ENCODE data around the gene CRIP2. TPM values are rescaled to one million over a fixed set of nuclear protein-coding genes. Genes with fewer than 3 reads are reported as not detected.
A peak's percentile ranks its signal among the peaks of the same experiment; 100 is the strongest.

The CRIP2 gene, protein sequence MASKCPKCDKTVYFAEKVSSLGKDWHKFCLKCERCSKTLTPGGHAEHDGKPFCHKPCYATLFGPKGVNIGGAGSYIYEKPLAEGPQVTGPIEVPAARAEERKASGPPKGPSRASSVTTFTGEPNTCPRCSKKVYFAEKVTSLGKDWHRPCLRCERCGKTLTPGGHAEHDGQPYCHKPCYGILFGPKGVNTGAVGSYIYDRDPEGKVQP
- total RNA-seq: 10 to 100 TPM in 1 of 2 donors, 1 to 10 TPM in 1; 4.3 to 10.9 TPM
- 10 to 100 TPM; 30.6 to 40.0 TPM for polyA plus RNA-seq

DNA sequence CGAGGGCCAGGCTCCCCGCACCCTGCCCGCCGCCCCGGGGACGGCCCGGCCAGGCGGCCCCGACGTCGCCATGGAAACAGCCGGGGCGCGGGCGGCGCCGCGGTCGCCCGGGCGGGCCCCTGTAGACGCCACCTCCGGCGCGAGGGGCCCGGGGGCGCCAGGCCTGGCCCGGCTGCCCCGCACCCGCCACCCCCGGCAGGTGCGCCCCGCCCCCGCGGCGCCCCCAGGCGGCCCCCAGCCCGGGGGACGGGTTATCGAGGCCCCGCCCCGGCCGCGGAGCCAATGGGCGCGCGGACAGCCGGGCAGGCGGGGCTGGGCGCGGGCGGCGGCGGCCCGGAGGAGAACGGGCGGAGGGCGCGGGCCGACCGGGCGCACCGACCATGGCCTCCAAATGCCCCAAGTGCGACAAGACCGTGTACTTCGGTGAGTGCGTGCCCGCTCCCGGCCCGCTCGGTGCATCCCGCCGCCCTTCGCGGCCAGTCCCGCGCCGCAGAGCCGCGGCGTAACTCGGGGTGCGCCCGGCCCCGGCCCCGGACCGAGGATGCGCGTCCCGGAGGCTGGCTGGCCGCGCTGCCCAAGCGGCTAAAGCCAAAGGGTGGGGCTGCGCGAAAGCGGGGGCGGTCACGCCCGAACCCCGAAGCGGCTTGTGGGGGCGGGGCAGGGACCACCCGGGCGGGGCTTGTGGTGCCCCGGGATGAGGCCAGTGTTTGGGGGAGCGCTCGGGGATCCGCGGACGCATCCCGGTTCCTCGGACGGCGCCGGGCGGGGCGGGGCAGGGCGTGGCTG lies at the start of gene CRIP2:
Gene CRIP2 (plus strand): TSS at position 339 of the 786 bp plus-strand sequence. CDS start 42 bp downstream, at position 381.
- Histone ChIP-seq H3K27ac (ENCODE audit: low read depth in 1 of 2, low read length in 2 of 2) (peak within 1 kb of the TSS; percentile 88 to 94), H3K36me3 (ENCODE audit: control insufficient read depth in 4 of 4, insufficient read depth in 3 of 4, low read depth in 1 of 4, low read length in 3 of 4) (peaks cover 0 to 6% (median 0%) of the 10 kb centered on the region in 4 donors), H3K4me3 (ENCODE audit: low read depth in 1 of 3, low read length in 3 of 3) (peak within 1 kb of the TSS; percentile 32 to 84 (median 45)), H3K9ac (ENCODE audit: low read depth in 1 of 2, low read length in 2 of 2) (peak within 1 kb of the TSS in 1 of 2 donors; percentile 64), H3K9me3 (ENCODE audit: control insufficient read depth in 4 of 4, low read length in 3 of 4) (no peaks in the 10 kb centered on the region), H3K4me1 (ENCODE audit: control insufficient read depth in 4 of 4, insufficient read depth in 4 of 4, low read length in 3 of 4) (peaks cover 27 to 50% (median 38%) of the 10 kb centered on the region in 4 donors), H3K27me3 (ENCODE audit: control insufficient read depth in 4 of 4, insufficient read depth in 4 of 4, low read length in 3 of 4) (no peaks in the 10 kb centered on the region)
- TF ChIP-seq, protein P1, sequence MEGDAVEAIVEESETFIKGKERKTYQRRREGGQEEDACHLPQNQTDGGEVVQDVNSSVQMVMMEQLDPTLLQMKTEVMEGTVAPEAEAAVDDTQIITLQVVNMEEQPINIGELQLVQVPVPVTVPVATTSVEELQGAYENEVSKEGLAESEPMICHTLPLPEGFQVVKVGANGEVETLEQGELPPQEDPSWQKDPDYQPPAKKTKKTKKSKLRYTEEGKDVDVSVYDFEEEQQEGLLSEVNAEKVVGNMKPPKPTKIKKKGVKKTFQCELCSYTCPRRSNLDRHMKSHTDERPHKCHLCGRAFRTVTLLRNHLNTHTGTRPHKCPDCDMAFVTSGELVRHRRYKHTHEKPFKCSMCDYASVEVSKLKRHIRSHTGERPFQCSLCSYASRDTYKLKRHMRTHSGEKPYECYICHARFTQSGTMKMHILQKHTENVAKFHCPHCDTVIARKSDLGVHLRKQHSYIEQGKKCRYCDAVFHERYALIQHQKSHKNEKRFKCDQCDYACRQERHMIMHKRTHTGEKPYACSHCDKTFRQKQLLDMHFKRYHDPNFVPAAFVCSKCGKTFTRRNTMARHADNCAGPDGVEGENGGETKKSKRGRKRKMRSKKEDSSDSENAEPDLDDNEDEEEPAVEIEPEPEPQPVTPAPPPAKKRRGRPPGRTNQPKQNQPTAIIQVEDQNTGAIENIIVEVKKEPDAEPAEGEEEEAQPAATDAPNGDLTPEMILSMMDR (IDR thresholded peaks at IDR 0.05; ENCODE audit: low read depth, low read length, missing input control): no peak
- TF ChIP-seq, protein P2, sequence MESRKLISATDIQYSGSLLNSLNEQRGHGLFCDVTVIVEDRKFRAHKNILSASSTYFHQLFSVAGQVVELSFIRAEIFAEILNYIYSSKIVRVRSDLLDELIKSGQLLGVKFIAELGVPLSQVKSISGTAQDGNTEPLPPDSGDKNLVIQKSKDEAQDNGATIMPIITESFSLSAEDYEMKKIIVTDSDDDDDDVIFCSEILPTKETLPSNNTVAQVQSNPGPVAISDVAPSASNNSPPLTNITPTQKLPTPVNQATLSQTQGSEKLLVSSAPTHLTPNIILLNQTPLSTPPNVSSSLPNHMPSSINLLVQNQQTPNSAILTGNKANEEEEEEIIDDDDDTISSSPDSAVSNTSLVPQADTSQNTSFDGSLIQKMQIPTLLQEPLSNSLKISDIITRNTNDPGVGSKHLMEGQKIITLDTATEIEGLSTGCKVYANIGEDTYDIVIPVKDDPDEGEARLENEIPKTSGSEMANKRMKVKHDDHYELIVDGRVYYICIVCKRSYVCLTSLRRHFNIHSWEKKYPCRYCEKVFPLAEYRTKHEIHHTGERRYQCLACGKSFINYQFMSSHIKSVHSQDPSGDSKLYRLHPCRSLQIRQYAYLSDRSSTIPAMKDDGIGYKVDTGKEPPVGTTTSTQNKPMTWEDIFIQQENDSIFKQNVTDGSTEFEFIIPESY (IDR thresholded peaks at IDR 0.05): no peak
- TF ChIP-seq RXRA (IDR thresholded peaks at IDR 0.05) (no peak), TAF1 (conservative IDR thresholded peaks at IDR 0.05) (no peak), HNF4G (IDR thresholded peaks at IDR 0.05) (no peak), JUND (IDR thresholded peaks at IDR 0.05) (no peak), YY1 (IDR thresholded peaks at IDR 0.05) (no peak), GABPA (IDR thresholded peaks at IDR 0.05 in 1 of 2, conservative IDR thresholded peaks at IDR 0.05 in 1 of 2) (no peak), SP1 (IDR thresholded peaks at IDR 0.05) (no peak), EGR1 (IDR thresholded peaks at IDR 0.05; ENCODE audit: low read depth in 2 of 2) (no peak), FOXA1 (IDR thresholded peaks at IDR 0.05) (no peak), RAD21 (IDR thresholded peaks at IDR 0.05) (no peak)
- TF ChIP-seq, protein P3, sequence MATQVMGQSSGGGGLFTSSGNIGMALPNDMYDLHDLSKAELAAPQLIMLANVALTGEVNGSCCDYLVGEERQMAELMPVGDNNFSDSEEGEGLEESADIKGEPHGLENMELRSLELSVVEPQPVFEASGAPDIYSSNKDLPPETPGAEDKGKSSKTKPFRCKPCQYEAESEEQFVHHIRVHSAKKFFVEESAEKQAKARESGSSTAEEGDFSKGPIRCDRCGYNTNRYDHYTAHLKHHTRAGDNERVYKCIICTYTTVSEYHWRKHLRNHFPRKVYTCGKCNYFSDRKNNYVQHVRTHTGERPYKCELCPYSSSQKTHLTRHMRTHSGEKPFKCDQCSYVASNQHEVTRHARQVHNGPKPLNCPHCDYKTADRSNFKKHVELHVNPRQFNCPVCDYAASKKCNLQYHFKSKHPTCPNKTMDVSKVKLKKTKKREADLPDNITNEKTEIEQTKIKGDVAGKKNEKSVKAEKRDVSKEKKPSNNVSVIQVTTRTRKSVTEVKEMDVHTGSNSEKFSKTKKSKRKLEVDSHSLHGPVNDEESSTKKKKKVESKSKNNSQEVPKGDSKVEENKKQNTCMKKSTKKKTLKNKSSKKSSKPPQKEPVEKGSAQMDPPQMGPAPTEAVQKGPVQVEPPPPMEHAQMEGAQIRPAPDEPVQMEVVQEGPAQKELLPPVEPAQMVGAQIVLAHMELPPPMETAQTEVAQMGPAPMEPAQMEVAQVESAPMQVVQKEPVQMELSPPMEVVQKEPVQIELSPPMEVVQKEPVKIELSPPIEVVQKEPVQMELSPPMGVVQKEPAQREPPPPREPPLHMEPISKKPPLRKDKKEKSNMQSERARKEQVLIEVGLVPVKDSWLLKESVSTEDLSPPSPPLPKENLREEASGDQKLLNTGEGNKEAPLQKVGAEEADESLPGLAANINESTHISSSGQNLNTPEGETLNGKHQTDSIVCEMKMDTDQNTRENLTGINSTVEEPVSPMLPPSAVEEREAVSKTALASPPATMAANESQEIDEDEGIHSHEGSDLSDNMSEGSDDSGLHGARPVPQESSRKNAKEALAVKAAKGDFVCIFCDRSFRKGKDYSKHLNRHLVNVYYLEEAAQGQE (IDR thresholded peaks at IDR 0.05): no peak
- TF ChIP-seq, protein P4, sequence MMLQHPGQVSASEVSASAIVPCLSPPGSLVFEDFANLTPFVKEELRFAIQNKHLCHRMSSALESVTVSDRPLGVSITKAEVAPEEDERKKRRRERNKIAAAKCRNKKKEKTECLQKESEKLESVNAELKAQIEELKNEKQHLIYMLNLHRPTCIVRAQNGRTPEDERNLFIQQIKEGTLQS (IDR thresholded peaks at IDR 0.05): no peak
- TF ChIP-seq, protein P5, sequence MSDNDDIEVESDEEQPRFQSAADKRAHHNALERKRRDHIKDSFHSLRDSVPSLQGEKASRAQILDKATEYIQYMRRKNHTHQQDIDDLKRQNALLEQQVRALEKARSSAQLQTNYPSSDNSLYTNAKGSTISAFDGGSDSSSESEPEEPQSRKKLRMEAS (IDR thresholded peaks at IDR 0.05): no peak
- DNase-seq (ENCODE audit: low spot score): no peak
- WGBS: 1% methylated on average over 118 of the region's 118 CpGs

Measured in liver (tissue), 9 donors.